LNCaP clone FGC (cell line): ENCODE results near the gene DNAH1.
A peak's percentile ranks its signal among the peaks of the same experiment; 100 is the strongest.

Source experiments
- DNase-seq: peaks from one replicate; pipeline ENCODE4 v3.0.0-alpha.2; 2011; ENCODE audit warnings: low read depth
- H3K4me3 ChIP-seq: 2 replicates; pipeline ENCODE4 v1.5.1; 2011; ENCODE audit warnings: mild to moderate bottlenecking, low read depth, low read length, control low read depth
- TF ChIP-seq, protein P1 (sequence below): IDR thresholded peaks from 2 replicates; pipeline ENCODE4 v1.5.1; 2012; ENCODE audit warnings: mild to moderate bottlenecking; ENCODE audit not compliant: control insufficient read depth, insufficient read depth; ENCODE audit errors: extremely low read depth

The DNAH1 gene

DNA sequence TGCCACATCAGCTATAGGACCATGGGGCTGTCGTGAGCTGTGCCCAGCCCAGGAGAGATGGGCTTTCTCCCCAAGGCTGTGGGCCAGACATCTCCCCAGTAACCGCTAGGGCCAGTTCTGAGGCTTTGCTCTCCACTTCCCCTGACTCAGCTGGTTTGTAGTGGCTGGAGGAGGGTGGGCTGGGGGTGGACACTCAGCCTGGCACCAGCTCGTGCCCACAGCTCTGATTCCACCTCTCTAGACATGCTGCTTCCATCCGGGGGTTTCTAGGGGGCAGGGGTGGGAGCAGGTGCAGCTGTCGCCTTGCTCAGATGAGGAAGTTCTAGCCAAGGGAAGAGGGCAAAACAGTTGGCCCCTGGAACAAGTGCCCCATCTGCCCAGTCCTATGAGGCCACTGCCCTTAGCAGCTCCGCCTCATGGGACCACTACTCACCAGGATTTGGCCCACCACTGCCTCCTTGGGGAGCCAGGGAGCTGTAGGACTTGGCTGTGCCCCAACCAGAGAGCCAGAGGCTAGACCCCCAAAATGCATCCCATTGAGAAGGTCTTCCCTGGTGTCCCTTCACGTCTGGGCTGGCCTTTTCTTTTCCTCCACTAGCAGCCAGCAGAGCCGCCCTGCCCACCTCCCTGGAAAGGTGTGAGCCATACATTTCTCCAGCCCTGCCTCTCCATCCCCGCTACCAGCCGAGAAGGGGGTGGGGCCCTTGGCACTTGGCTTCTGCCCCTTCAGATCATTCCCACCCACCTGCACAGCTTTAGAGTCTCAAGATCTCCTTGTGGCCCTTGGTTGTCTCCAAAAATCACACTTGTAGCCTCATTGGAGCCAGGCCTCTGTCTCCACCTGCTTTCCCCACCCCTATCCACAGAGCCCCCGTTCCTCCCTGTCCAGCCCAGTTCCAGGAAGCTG, 18.6 kb upstream of the DNAH1 start:
- no peak for DNase-seq
- H3K4me3 ChIP-seq = no peak overlapping the region

DNA sequence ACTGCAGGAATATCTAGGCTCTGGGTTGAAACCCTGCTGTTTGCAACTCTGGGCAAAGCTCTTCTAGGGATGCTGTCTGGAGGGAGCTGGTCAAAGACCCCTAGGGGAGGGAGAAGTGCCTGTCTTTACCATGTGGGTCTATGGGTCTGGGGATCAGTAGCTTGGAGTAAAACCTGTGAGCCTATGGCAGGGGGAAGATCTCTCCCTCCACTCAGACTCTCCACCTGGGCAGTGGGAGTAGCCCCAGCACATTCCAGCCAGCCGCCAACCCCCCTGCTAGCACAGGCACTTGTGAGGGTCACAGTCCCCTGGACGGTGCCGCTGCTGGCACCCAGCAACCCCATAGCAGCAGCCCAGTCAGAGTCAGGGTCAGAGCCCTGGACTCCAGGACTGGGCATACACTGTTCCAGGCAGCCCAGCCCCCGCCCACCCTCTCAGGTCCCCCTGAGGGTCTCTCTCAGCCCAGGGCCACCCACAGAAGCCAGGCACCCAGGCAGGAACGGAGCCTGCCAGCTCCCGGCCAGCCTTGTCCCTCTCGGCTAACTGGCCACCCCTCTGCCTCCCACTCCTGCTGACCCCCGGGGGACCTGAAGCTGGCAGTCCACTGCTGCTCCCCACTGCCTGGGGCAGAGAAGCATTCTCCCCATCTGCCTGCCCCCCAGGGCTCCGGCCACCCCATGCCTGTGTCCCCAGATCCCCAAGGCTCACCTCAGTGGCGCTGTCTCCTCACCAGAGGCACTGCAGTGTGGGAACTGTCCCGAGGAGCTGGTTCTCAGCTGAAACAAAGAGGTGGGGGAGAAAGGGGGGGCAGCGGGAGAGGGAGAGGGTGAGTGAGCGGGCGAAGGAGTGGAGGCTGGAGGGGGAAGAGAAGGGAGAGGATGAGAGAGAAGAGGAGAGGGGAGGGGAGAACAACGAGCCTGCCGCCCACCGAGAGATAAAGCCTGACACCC, 17.7 kb upstream of the DNAH1 start:
- no peak for DNase-seq
- TF ChIP-seq, protein P1, sequence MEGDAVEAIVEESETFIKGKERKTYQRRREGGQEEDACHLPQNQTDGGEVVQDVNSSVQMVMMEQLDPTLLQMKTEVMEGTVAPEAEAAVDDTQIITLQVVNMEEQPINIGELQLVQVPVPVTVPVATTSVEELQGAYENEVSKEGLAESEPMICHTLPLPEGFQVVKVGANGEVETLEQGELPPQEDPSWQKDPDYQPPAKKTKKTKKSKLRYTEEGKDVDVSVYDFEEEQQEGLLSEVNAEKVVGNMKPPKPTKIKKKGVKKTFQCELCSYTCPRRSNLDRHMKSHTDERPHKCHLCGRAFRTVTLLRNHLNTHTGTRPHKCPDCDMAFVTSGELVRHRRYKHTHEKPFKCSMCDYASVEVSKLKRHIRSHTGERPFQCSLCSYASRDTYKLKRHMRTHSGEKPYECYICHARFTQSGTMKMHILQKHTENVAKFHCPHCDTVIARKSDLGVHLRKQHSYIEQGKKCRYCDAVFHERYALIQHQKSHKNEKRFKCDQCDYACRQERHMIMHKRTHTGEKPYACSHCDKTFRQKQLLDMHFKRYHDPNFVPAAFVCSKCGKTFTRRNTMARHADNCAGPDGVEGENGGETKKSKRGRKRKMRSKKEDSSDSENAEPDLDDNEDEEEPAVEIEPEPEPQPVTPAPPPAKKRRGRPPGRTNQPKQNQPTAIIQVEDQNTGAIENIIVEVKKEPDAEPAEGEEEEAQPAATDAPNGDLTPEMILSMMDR = no peak
- H3K4me3 ChIP-seq = no peak overlapping the region

More for the DNA sequence above, 18.6 kb upstream of the DNAH1 start:
- TF ChIP-seq, protein P1 = no peak

DNA sequence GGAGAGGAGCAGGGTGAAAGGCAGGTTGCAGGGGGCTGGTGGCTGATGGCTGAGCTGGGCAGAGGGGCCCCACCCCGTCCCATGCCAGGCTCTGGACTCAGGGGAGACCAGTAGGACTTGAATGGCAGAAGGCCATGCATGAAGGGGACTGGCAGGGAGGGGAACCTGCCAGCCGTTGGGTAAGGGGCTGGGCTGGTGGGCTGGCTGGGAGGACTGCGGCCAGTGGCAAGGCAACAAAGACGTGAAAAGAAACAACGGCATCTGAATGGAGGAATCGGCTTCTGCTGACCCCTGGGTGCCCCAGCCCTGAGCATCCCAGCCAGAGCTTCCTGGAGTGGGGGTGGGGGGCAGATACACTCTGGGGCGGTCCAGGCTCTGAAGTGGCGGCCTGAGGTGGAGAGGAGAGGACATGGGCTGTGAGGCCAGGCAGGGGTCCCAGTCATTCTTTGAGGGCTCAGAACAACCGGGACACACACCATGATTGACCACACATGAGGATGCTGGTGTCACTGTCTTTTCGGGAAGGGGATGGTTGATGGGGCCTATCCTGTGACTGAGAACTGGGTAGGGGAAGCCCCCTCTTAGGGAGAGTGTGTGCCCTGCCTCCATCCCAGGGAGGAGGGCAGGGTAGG, 16.8 kb upstream of the DNAH1 start:
- no peak overlapping the region for H3K4me3 ChIP-seq
- TF ChIP-seq, protein P1 = no peak
- no peak for DNase-seq

DNA sequence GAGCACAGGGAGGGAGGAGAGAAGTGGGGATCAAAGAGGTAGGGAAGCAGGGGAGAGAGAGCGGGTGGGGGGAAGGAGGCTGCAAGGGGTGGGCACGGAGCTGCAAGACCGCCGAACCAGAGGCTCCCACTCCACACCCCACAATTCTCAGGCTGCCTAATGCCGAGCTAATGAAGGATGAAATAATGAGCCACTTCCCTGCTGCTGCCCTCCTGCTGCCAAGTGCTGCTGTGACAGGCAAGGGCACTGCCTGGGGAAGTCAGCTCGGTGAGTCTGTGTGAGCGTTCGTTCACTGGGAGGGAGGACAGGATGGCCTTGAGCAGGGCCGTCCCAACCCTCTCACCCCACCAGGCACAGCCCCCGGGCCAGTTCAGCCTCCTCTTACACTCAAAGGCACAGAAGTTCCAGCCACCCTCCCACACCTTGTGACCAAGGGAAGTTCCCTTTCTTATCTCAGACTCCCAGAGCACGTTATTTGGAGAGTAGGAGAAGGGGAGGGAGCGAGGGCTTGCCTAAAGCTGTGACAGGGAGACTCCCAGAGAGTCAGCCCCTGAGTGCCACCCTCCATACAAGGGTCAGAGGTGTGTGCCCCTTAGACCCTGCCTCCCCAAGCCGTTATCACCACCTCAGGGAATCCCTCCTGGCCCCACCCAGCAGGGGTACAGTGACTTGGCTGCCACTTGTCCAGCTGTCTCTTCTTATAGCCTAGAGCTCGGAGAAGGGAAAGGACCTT, 16.1 kb upstream of the DNAH1 start:
- no peak for DNase-seq
- TF ChIP-seq, protein P1 = 0 out of 2 replicates have a peak, but pooled peaks have one; percentile 7
- H3K4me3 ChIP-seq = no peak overlapping the region

DNA sequence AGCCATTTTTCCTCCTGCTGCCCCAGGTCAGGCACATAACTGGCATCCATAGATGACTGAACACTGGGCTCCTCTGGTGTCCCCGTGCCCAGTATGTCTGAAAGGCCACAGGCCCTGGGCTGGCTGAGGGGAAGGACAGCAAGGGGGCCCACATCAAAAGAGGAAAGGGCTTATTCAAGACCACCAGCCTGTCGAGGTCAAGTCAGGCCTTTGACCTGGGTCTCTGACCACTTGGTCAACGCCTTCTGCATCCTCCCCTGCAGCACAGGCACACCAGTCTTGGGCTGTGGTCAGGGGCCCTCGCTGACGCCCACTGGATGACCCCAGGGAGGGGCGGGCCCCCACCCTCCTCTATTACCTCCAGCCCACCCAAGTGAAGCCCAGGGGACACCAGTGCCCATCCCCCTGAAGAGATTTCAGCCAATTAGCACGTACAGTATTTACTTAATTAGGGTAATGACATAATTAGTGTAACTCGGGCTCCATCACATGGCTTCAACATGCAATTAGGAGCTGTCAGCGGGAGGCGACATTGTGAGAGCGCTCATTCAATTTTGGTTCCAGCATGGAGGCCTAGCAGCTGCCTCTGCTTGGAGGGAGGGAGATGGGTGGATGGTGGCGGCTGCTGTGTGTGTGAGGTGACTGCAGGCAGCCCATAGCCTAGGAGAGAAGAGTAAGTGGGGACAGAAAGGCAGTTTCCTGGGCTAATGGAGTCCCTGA, 13.5 kb upstream of the DNAH1 start:
- H3K4me3 ChIP-seq = no peak overlapping the region
- DNase-seq = no peak
- TF ChIP-seq, protein P1 = no peak
